Psoas muscle (tissue), 8 donors: ENCODE measurements around the gene RNLS. TPM values are rescaled to one million over a fixed set of nuclear protein-coding genes. Genes with fewer than 3 reads are reported as not detected.

Experiments
- ATAC-seq, 4 donors: fragments of 200-7000 bp; cut with Tn5 transposase; one replicate each; pipeline ENCODE4 v1.9.1; 2020; ENCODE audit warnings: moderate library complexity in 3 of 4, mild to moderate bottlenecking in 2 of 4
- DNase-seq, 2 donors: peaks; one replicate each; pipeline ENCODE4 v3.0.0-alpha.2; 2020
- H3K27ac ChIP-seq: fragments of 200-600 bp; one replicate; pipeline ENCODE4 v1.8.0; 2022
- H3K27me3 ChIP-seq, 3 donors: fragments of 200-600 bp in 1 of 3; one replicate each; pipeline versions ENCODE4 v1.6.1 to v1.8.0; 2013 to 2022; ENCODE audit warnings: low read length in 2 of 3, mild to moderate bottlenecking in 2 of 3, moderate library complexity in 1 of 3; ENCODE audit not compliant: insufficient read depth in 3 of 3
- H3K36me3 ChIP-seq, 2 donors: fragments of 200-600 bp in 1 of 2; one replicate each; pipeline versions ENCODE4 v1.6.1 to v1.8.0; 2013 to 2022; ENCODE audit warnings: low read depth in 1 of 2, mild to moderate bottlenecking in 1 of 2, moderate library complexity in 1 of 2; ENCODE audit not compliant: insufficient read depth in 1 of 2
- H3K4me1 ChIP-seq: fragments of 200-600 bp; one replicate; pipeline ENCODE4 v1.8.0; 2022
- H3K4me3 ChIP-seq: fragments of 200-600 bp; one replicate; pipeline ENCODE4 v1.8.0; 2022; ENCODE audit warnings: mild to moderate bottlenecking
- H3K9me3 ChIP-seq: fragments of 200-600 bp; one replicate; pipeline ENCODE4 v1.8.0; 2022
- WGBS, 3 donors: extraction: QIAGEN DNeasy Blood & Tissue Kit; methylation state at CpG; one replicate each; pipeline versions ENCODE4 v1.1.6 to v1.1.7; 2013; 5-methylcytosine and 5-hydroxymethylcytosine counted together
- intact Hi-C, 2 donors: fragments of 100-400 bp; cut with DNase I; formaldehyde crosslinking; loops; one replicate each; pipeline versions ENCODE4 v1.11.0 to v1.14.2; 2022
- polyA plus RNA-seq, 3 donors: library from polyadenylated mRNA; stranded (reverse); fragments of 200-250 nt; gene quantifications; one replicate each; pipeline ENCODE4 v1.2.3, GENCODE V29; 2013
- total RNA-seq, 4 donors: library from RNA; stranded (reverse); fragmentation: NEBNext Ultra II Directional in 2 of 4; extraction: Animal tissue kit (Norgen Biotek cat#: 25700) in 2 of 4; gene quantifications; one replicate each; pipeline versions ENCODE4 v1.2.1 to v1.2.4, GENCODE V29; 2021 to 2023
- TF ChIP-seq, protein P1 (sequence below): fragments of 200-600 bp; IDR thresholded peaks from one replicate; pipeline ENCODE4 v1.8.0; 2022; ENCODE audit warnings: antibody characterized with exemption
- donor health status: healthy with polysubstance abuse.
- donor health status: DM: no; HTN: no; CAD: no; lungs with moderate emphysema.
- donor health status: Bipolar disorder and iron deficiency.
- donor health status: healthy.
- donor health status: DM: yes; HTN: yes; CAD: no.
- donor health status: DM: no; HTN: no; CAD: no.
- donor health status: DM: no; HTN: no; CAD: no.
- donor health status: DM: yes; HTN: yes; CAD: no.

The RNLS gene
- total and polyA plus RNA-seq, 7 donors = 3.0 to 9.2 (median 6.7) TPM

DNA sequence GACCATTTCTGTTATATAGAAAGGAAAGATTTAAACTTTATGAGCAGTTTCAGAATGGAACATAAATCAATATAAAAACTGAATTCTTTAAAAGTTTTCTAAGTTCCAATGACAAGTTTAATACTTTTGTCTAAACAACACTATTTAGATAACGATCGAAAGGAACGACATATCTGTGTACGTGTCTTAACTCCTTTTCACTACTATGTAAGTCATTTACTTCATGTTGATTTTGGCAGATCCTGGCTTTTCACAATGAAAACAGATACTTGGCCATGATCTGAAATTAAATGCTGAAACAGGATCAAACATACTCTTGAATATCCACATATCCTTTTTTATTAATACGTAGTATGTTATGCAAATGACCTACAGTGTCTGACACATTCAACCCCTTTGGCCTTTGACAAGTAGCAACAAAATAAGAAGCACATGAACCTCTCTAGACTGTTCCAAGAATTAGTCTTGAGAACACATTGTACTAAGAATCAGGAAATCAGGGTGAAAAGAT is 41.9 kb downstream of the RNLS start:
- Histone ChIP-seq H3K36me3 (no peaks in the 10 kb centered on the region), H3K27me3 (no peaks in the 10 kb centered on the region), H3K9me3 (no peaks in the 10 kb centered on the region), H3K4me3 (no peak overlapping the region), H3K4me1 (no peaks in the 10 kb centered on the region), H3K27ac (peak overlapping the region; percentile 38)
- TF ChIP-seq, protein P1, sequence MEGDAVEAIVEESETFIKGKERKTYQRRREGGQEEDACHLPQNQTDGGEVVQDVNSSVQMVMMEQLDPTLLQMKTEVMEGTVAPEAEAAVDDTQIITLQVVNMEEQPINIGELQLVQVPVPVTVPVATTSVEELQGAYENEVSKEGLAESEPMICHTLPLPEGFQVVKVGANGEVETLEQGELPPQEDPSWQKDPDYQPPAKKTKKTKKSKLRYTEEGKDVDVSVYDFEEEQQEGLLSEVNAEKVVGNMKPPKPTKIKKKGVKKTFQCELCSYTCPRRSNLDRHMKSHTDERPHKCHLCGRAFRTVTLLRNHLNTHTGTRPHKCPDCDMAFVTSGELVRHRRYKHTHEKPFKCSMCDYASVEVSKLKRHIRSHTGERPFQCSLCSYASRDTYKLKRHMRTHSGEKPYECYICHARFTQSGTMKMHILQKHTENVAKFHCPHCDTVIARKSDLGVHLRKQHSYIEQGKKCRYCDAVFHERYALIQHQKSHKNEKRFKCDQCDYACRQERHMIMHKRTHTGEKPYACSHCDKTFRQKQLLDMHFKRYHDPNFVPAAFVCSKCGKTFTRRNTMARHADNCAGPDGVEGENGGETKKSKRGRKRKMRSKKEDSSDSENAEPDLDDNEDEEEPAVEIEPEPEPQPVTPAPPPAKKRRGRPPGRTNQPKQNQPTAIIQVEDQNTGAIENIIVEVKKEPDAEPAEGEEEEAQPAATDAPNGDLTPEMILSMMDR = no peak
- peak in 3 of 4 donors; percentile 37 to 70 (median 43) for ATAC-seq
- WGBS, 3 donors = 69 to 78% (median 73%) methylated on average over 5 of the region's 5 CpGs
- no peak for DNase-seq
- intact Hi-C loops = no loop called here

DNA sequence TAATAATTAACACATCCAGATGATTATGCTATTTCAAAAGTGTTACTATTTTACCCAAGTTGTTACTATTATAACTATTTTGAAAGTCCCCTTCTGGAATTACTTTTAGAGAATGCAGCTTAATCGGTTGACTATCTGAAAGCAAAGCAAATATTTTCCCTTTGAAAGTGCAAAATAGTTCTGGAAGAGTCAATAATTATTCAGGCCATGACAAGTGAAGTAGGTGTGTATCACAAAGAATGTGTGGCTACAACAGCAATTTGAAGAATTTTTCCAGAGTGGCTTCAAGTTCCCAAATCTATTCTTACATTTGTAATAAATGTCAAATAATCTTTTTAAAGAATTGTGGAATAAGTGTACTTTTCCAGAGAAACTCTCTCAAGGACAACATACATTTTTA is 42.8 kb downstream of the RNLS start:
- Histone ChIP-seq H3K9me3 (no peaks in the 10 kb centered on the region), H3K4me1 (no peaks in the 10 kb centered on the region), H3K27me3 (no peaks in the 10 kb centered on the region), H3K4me3 (no peak overlapping the region), H3K36me3 (no peaks in the 10 kb centered on the region), H3K27ac (no peak overlapping the region)
- TF ChIP-seq, protein P1 = no peak
- intact Hi-C loops = no loop called here
- WGBS, 3 donors = 37 to 51% (median 44%) methylated on average over 1 of the region's 1 CpG
- DNase-seq (no peak), ATAC-seq (no peak)

DNA sequence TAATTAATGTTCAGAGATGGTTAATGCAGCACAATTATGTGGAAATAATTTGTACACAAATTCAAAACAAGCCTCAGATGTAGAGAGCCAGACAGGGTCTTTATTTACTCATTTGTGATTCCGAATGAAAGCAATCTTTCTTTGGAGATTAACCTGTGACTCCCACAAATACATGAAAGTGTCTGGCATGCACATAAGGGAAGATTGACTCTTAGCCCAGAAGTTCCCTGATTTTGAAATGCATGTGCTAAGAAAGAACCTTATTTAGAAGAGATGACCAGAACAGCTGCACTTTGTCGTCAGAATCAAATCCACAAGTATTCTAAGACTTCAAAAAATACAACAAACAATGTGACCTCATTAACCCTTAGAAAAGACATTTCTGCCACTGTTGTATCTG is 45.1 kb downstream of the RNLS start:
- Histone ChIP-seq H3K4me1 (no peaks in the 10 kb centered on the region), H3K27me3 (no peaks in the 10 kb centered on the region), H3K4me3 (no peak overlapping the region), H3K36me3 (no peaks in the 10 kb centered on the region), H3K9me3 (no peaks in the 10 kb centered on the region), H3K27ac (no peak overlapping the region)
- no peak for DNase-seq
- TF ChIP-seq, protein P1 = no peak
- ATAC-seq = peak in 2 of 4 donors; percentile 45 to 58
- WGBS, 3 donors = 4 to 23% (median 20%) methylated on average over 2 of the region's 2 CpGs
- intact Hi-C loops = no loop called here

DNA sequence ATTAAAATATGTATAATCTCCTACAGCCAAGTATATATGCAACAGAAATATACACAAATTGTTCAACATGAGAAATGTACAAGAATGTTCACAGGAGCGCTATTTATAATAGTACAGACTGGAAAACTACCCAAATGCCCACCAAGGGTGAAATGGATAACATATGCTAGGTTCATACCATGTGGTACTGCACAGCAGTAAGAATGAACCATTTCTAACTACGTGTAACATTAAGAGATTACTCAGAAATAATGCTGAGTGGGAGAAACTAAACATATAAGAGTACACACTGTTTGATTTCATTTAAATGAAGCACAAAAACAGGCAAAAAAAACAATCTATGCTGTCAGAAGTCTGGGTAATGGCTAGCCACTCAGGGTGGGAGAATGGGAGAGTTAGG is 45.8 kb downstream of the RNLS start:
- WGBS, 3 donors = 70 to 82% (median 77%) methylated on average over 2 of the region's 2 CpGs
- Histone ChIP-seq H3K27me3 (no peaks in the 10 kb centered on the region), H3K36me3 (no peaks in the 10 kb centered on the region), H3K9me3 (no peaks in the 10 kb centered on the region), H3K4me1 (no peaks in the 10 kb centered on the region), H3K27ac (no peak overlapping the region), H3K4me3 (no peak overlapping the region)
- DNase-seq = no peak
- TF ChIP-seq, protein P1 = no peak
- intact Hi-C loops = no loop called here
- ATAC-seq = no peak

DNA sequence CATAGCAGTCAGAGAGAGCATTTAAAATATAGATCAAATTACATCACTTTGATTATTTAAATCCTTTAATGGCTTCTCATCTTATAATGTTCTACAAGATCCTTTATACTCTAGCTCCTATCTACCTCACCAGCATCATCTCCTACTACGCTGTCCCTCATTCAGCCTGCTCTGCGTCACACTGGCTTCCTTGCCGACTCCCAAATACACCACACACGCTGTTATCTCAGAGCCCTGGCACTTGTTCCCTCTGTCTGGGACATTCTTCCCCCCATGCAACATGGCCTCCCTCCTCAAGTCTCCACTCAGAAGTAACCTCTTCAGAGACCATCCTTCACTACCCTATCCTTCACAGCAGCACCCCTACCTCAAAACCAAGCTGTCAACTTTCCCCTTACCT is 46.7 kb downstream of the RNLS start:
- WGBS, 3 donors = 92 to 97% (median 94%) methylated on average over 4 of the region's 4 CpGs
- Histone ChIP-seq H3K27ac (no peak overlapping the region), H3K4me1 (no peaks in the 10 kb centered on the region), H3K9me3 (no peaks in the 10 kb centered on the region), H3K27me3 (no peaks in the 10 kb centered on the region), H3K36me3 (no peaks in the 10 kb centered on the region), H3K4me3 (no peak overlapping the region)
- DNase-seq (no peak), ATAC-seq (no peak)
- TF ChIP-seq, protein P1 = no peak
- intact Hi-C loops = no loop called here
